Gastroesophageal sphincter (tissue), 3 donors: ENCODE data around the gene KRTAP4-9.

Experiments used
- CTCF ChIP-seq, 4 experiments: fragments of 200-600 bp in 2 of 4; fragments of 450-650 bp in 2 of 4; sonication (generic) in 1 of 4; IDR thresholded peaks; one replicate each; pipeline ENCODE4 v1.5.1; 2017 to 2019; ENCODE audit warnings: antibody characterized with exemption in 4 of 4, mild to moderate bottlenecking in 2 of 4, moderate library complexity in 2 of 4
- EP300 ChIP-seq: sonication (generic); formaldehyde crosslinking; IDR thresholded peaks from one replicate; pipeline ENCODE4 v1.6.1; 2017; ENCODE audit warnings: antibody characterized with exemption, mild to moderate bottlenecking
- POLR2AphosphoS5 ChIP-seq: sonication (generic); formaldehyde crosslinking; IDR thresholded peaks from one replicate; pipeline ENCODE4 v1.6.1; 2017; ENCODE audit warnings: antibody characterized with exemption

GRCh38 chr17:41149652-41149985 lies 44.4 kb downstream of the KRTAP4-9 start, which contains the start of gene KRTAP4-5:
- no peak for TF ChIP-seq POLR2AphosphoS5
- TF ChIP-seq CTCF (IDR thresholded peaks at IDR 0.05) = no peak
- no peak for TF ChIP-seq EP300
